GM21786 (cell line): ENCODE measurements around the gene TRAPPC14.
A peak's percentile ranks its signal among the peaks of the same experiment; 100 is the strongest.

Source experiments
- ATAC-seq: cut with Tn5 transposase; IDR thresholded peaks from one replicate; pipeline ENCODE4 v1.9.1; 2021; ENCODE audit not compliant: unreplicated experiment

Gene TRAPPC14

GRCh38 chr7:100126931-100127865, 31.3 kb downstream of the TRAPPC14 start, which contains the start of gene MBLAC1:
MBLAC1 (plus strand) TSS chr7:100126967; CDS start chr7:100127396, 429 bp downstream.
- peak; percentile 56 for ATAC-seq

- ATAC-seq: peak; percentile 20
These were observed 32.1 kb downstream of the TRAPPC14 start for GRCh38 chr7:100126239-100126930.

- no peak for ATAC-seq
These were observed 34.0 kb downstream of the TRAPPC14 start for GRCh38 chr7:100124301-100125230.

GRCh38 chr7:100122568-100122967, 36.0 kb downstream of the TRAPPC14 start:
- ATAC-seq: no peak

- ATAC-seq: no peak
These were observed 36.5 kb downstream of the TRAPPC14 start for GRCh38 chr7:100122067-100122466.

GRCh38 chr7:100120733-100121036, 37.8 kb downstream of the TRAPPC14 start:
- no peak for ATAC-seq

- peak; percentile 30 for ATAC-seq
These were observed 38.4 kb downstream of the TRAPPC14 start for GRCh38 chr7:100119970-100120732.

- peak; percentile 69 for ATAC-seq
These were observed 39.2 kb downstream of the TRAPPC14 start, which contains the start of the genes CNPY4 and TAF6 for GRCh38 chr7:100119072-100119969. CNPY4 (plus strand) TSS chr7:100119634; CDS start chr7:100119745, 111 bp downstream. TAF6 (minus strand) TSS chr7:100119358; CDS start chr7:100114209, 5,149 bp downstream.

GRCh38 chr7:100118388-100119071, 40.0 kb downstream of the TRAPPC14 start:
- ATAC-seq: no peak

GRCh38 chr7:100115026-100115425, 43.5 kb downstream of the TRAPPC14 start:
- ATAC-seq: no peak

GRCh38 chr7:100111914-100112313, 46.6 kb downstream of the TRAPPC14 start:
- ATAC-seq: no peak

GRCh38 chr7:100111156-100111555, 47.4 kb downstream of the TRAPPC14 start:
- ATAC-seq: no peak

- no peak for ATAC-seq
These were observed 48.9 kb downstream of the TRAPPC14 start for GRCh38 chr7:100109521-100110163.

GRCh38 chr7:100107890-100108289, 50.6 kb downstream of the TRAPPC14 start:
- no peak for ATAC-seq

GRCh38 chr7:100107125-100107737, 51.3 kb downstream of the TRAPPC14 start:
- ATAC-seq: no peak

- ATAC-seq: no peak
These were observed 51.9 kb downstream of the TRAPPC14 start for GRCh38 chr7:100106633-100107032.

GRCh38 chr7:100105534-100105933, 53.0 kb downstream of the TRAPPC14 start:
- ATAC-seq: no peak
